Jurkat, Clone E6-1 (cell line): ENCODE results near the gene PIK3R5.
"Not testable (repeated sequence)": the region's sequence is repeated elsewhere in the genome, so short reads cannot be mapped to it uniquely, and the experiment has no call there.

Source experiments
- DNase-seq: peaks from one replicate; pipeline ENCODE4 v3.0.0-alpha.2; 2011; ENCODE audit warnings: low read depth, low spot score
- H3K4me3 ChIP-seq: 2 replicates; pipeline ENCODE4 v1.5.1; 2011; ENCODE audit warnings: mild to moderate bottlenecking, low read length, control low read depth, moderate library complexity

Gene PIK3R5

GRCh38 chr17:8870406-8871040 lies 95.0 kb downstream of the PIK3R5 start:
- no peak overlapping the region for H3K4me3 ChIP-seq
- no peak for DNase-seq

- H3K4me3 ChIP-seq, result no peak overlapping the region
- no peak for DNase-seq
These were observed 96.2 kb downstream of the PIK3R5 start for GRCh38 chr17:8869114-8869815.

- DNase-seq, result no peak
- no peak overlapping the region for H3K4me3 ChIP-seq
These were observed 97.0 kb downstream of the PIK3R5 start for GRCh38 chr17:8868529-8868951.

- H3K4me3 ChIP-seq, result no peak overlapping the region
- no peak for DNase-seq
These were observed 97.4 kb downstream of the PIK3R5 start for GRCh38 chr17:8868092-8868491.

- no peak for DNase-seq
- peak within 1 kb of the TSS; percentile 25 for H3K4me3 ChIP-seq
These were observed 98.0 kb downstream of the PIK3R5 start, which contains the start of gene PIK3R6 for GRCh38 chr17:8867361-8867981. PIK3R6 (minus strand) TSS chr17:8867674; CDS start chr17:8849794, 17,880 bp downstream.

- no peak for DNase-seq
- H3K4me3 ChIP-seq, result no peak overlapping the region
These were observed 99.7 kb downstream of the PIK3R5 start for GRCh38 chr17:8865811-8866210.

GRCh38 chr17:8865385-8865784 lies 100.1 kb downstream of the PIK3R5 start:
- no peak for DNase-seq
- H3K4me3 ChIP-seq, result no peak overlapping the region

- H3K4me3 ChIP-seq, result no peak overlapping the region
- DNase-seq, result no peak
These were observed 103.1 kb downstream of the PIK3R5 start for GRCh38 chr17:8862213-8863056.

GRCh38 chr17:8861495-8862181 lies 103.9 kb downstream of the PIK3R5 start:
- H3K4me3 ChIP-seq, result no peak overlapping the region
- no peak for DNase-seq

GRCh38 chr17:8859804-8860430 lies 105.6 kb downstream of the PIK3R5 start:
- DNase-seq, result no peak
- no peak overlapping the region for H3K4me3 ChIP-seq

- no peak overlapping the region for H3K4me3 ChIP-seq
- no peak for DNase-seq
These were observed 106.3 kb downstream of the PIK3R5 start for GRCh38 chr17:8859027-8859803.

- DNase-seq, result peak; percentile 66
- no peak overlapping the region for H3K4me3 ChIP-seq
These were observed 107.6 kb downstream of the PIK3R5 start for GRCh38 chr17:8857919-8858318.

- H3K4me3 ChIP-seq, result no peak overlapping the region
- peak; percentile 41 for DNase-seq
These were observed 108.5 kb downstream of the PIK3R5 start for GRCh38 chr17:8856869-8857575.

GRCh38 chr17:8856205-8856603 lies 109.3 kb downstream of the PIK3R5 start:
- DNase-seq, H3K4me3 ChIP-seq: not testable (repeated sequence)

- H3K4me3 ChIP-seq, result no peak overlapping the region
- no peak for DNase-seq
These were observed 109.9 kb downstream of the PIK3R5 start for GRCh38 chr17:8855477-8856204.

GRCh38 chr17:8851600-8851999 lies 113.9 kb downstream of the PIK3R5 start:
- no peak for DNase-seq

More at GRCh38 chr17:8851600-8851999, 113.9 kb downstream of the PIK3R5 start:
- H3K4me3 ChIP-seq, result no peak overlapping the region
